HCT116 (cell line): Measurements from ENCODE around the gene MADCAM1. TPM values are rescaled to one million over a fixed set of nuclear protein-coding genes. Genes with fewer than 3 reads are reported as not detected.

Experiments
- ATAC-seq: fragments of 200-7000 bp; cut with Tn5 transposase; 2 replicates; pipeline ENCODE4 v1.9.1; 2020; ENCODE audit warnings: mild to moderate bottlenecking, moderate library complexity
- BruUV-seq: library from RNA; stranded (reverse); fragments of 400-500 nt; replicated peaks from 2 replicates; lab custom pipeline; 2021; lab: Mats Ljungman, UMichigan
- CTCF ChIA-PET: fragments of 300-600 bp; sonication (Branson Sonifier 250); formaldehyde crosslinking; loops from one replicate; lab custom pipeline; 2021; ENCODE audit warnings: antibody characterized with exemption; lab: Charles Lee
- POLR2A ChIA-PET: fragments of 300-600, 350-600 bp; sonication (Branson Sonifier 250); formaldehyde crosslinking; loops from one replicate; lab custom pipeline; 2021; ENCODE audit warnings: antibody characterized with exemption; lab: Charles Lee
- RAD21 ChIA-PET, 2 experiments: fragments of 300-600 bp; sonication (Branson Sonifier 250); formaldehyde crosslinking; loops; one replicate each; lab custom pipeline; 2023; ENCODE audit warnings: low total read pairs in 2 of 2; ENCODE audit not compliant: uncharacterized antibody in 2 of 2, unreplicated experiment in 2 of 2, low non-redundant PET in 1 of 2; lab: Charles Lee
- DNase-seq: peaks from one replicate; pipeline ENCODE4 v3.0.0-alpha.2; 2010; ENCODE audit warnings: low read depth, low spot score
- H2AFZ ChIP-seq: fragments of 200-600 bp; shearing (Covaris generic), sonication (generic); 2 replicates; pipeline ENCODE4 v1.6.1; 2017; ENCODE audit warnings: low read depth, mixed run types, mixed read lengths, antibody characterized with exemption, low read length; ENCODE audit not compliant: poor library complexity, severe bottlenecking
- H3K27ac ChIP-seq: 2 replicates; pipeline ENCODE4 v1.5.1; 2012; ENCODE audit warnings: low read depth, low read length
- H3K27me3 ChIP-seq: fragments of 200-600 bp; sonication (generic); 2 replicates; pipeline ENCODE4 v1.6.1; 2016; ENCODE audit warnings: mixed run types, low read length, mixed read lengths; ENCODE audit not compliant: insufficient read depth
- H3K36me3 ChIP-seq, 2 experiments: fragments of 200-500 bp in 1 of 2; fragments of 200-600 bp in 1 of 2; sonication (Bioruptor generic) in 1 of 2; sonication (generic) in 1 of 2; 2 replicates each; pipeline versions ENCODE4 v1.5.1 to v1.6.1; 2014 to 2016; ENCODE audit warnings: low read length in 2 of 2, inconsistent platforms in 1 of 2, mixed read lengths in 1 of 2, mixed run types in 1 of 2; ENCODE audit not compliant: insufficient read depth in 2 of 2, control insufficient read depth in 1 of 2
- H3K4me1 ChIP-seq, 2 experiments: fragments of 200-600 bp in 1 of 2; sonication (generic) in 1 of 2; 2 replicates each; pipeline versions ENCODE4 v1.5.1 to v1.6.1; 2012 to 2017; ENCODE audit warnings: low read length in 2 of 2, inconsistent platforms in 1 of 2, mild to moderate bottlenecking in 1 of 2, mixed read lengths in 1 of 2, mixed run types in 1 of 2, moderate library complexity in 1 of 2; ENCODE audit not compliant: insufficient read depth in 2 of 2, control insufficient read depth in 1 of 2
- H3K4me2 ChIP-seq: fragments of 200-600 bp; sonication (generic); 2 replicates; pipeline ENCODE4 v1.6.1; 2017; ENCODE audit warnings: mixed run types, low read length, mixed read lengths
- H3K4me3 ChIP-seq, 2 experiments: fragments of 200-600 bp in 1 of 2; sonication (generic) in 1 of 2; replicated peaks in 1 of 2; 2 replicates each; pipeline ENCODE4 v1.5.1; 2011 to 2016; ENCODE audit warnings: low read length in 2 of 2, control low read depth in 1 of 2, low read depth in 1 of 2, mild to moderate bottlenecking in 1 of 2, mixed read lengths in 1 of 2, mixed run types in 1 of 2
- H3K79me2 ChIP-seq: fragments of 200-600 bp; sonication (generic); 2 replicates; pipeline ENCODE4 v1.6.1; 2017; ENCODE audit warnings: mild to moderate bottlenecking, mixed run types, low read length, moderate library complexity, mixed read lengths; ENCODE audit not compliant: insufficient read depth
- H3K9ac ChIP-seq: fragments of 200-600 bp; sonication (generic); 2 replicates; pipeline ENCODE4 v1.6.1; 2016; ENCODE audit warnings: low read length, mixed read lengths
- H3K9me2 ChIP-seq: fragments of 200-600 bp; sonication (generic), shearing (Covaris generic); 2 replicates; pipeline ENCODE4 v1.6.1; 2017; ENCODE audit warnings: mixed run types, mild to moderate bottlenecking, moderate library complexity; ENCODE audit not compliant: insufficient read depth
- H3K9me3 ChIP-seq, 2 experiments: fragments of 200-500 bp in 1 of 2; fragments of 200-600 bp in 1 of 2; sonication (Bioruptor generic) in 1 of 2; sonication (generic) in 1 of 2; 2 replicates each; pipeline ENCODE4 v1.6.1; 2014 to 2017; ENCODE audit warnings: low read length in 2 of 2, mixed read lengths in 2 of 2, inconsistent platforms in 1 of 2, low read depth in 1 of 2, mild to moderate bottlenecking in 1 of 2, mixed run types in 1 of 2, moderate library complexity in 1 of 2; ENCODE audit not compliant: control insufficient read depth in 1 of 2, insufficient read depth in 1 of 2
- H4K20me1 ChIP-seq: fragments of 200-600 bp; sonication (generic), shearing (Covaris generic); 2 replicates; pipeline ENCODE4 v1.6.1; 2017; ENCODE audit warnings: mixed run types, mild to moderate bottlenecking, moderate library complexity; ENCODE audit not compliant: insufficient read depth
- CEBPB ChIP-seq: IDR thresholded peaks from 2 replicates; pipeline ENCODE4 v1.6.1; 2012; ENCODE audit warnings: low read depth
- CTCF ChIP-seq, 3 experiments: fragments of 200-600 bp in 1 of 3; sonication (generic) in 1 of 3; IDR thresholded peaks in 2 of 3; conservative IDR thresholded peaks in 1 of 3; 2 replicates each; pipeline ENCODE4 v1.5.1; 2012 to 2017; ENCODE audit warnings: low read depth in 2 of 3, low read length in 2 of 3, antibody characterized with exemption in 1 of 3, borderline replicate concordance in 1 of 3, control low read depth in 1 of 3, mild to moderate bottlenecking in 1 of 3, mixed read lengths in 1 of 3, mixed run types in 1 of 3, moderate library complexity in 1 of 3; ENCODE audit not compliant: insufficient read depth in 1 of 3
- ELF1 ChIP-seq: IDR thresholded peaks from 2 replicates; pipeline ENCODE4 v1.6.1; 2012; ENCODE audit warnings: low read depth, borderline replicate concordance
- ZBTB33 ChIP-seq: IDR thresholded peaks from 2 replicates; pipeline ENCODE4 v1.6.1; 2011; ENCODE audit warnings: mild to moderate bottlenecking, low read length, moderate library complexity; ENCODE audit not compliant: insufficient replicate concordance; ENCODE audit errors: extremely low read depth
- intact Hi-C: fragments of 100-400 bp; cut with micrococcal nuclease; formaldehyde crosslinking; loops from 2 replicates; pipeline ENCODE4 v1.10.0; 2022
- total RNA-seq: library from RNA; stranded (reverse); gene quantifications from one replicate; pipeline ENCODE4 v1.2.1, GENCODE V29; 2021; ENCODE audit not compliant: unreplicated experiment

MADCAM1 gene
- total RNA-seq, 1 experiment from 2014 or later: 0.57 TPM

GRCh38 chr19:482186-483041, 13.9 kb upstream of the MADCAM1 start:
- H3K9me3 ChIP-seq: peaks cover 0 to 15% of the 10 kb centered on the region in 2 experiments; a peak in 1 of 4 replicates
- H3K27ac ChIP-seq: no peak overlapping the region
- ATAC-seq (no peak; the same call in 1 of the 2 replicates), DNase-seq (no peak)
- no peak overlapping the region for H2AFZ ChIP-seq
- no peaks in the 10 kb centered on the region for H3K27me3 ChIP-seq
- intact Hi-C loops: no loop called here
- H3K4me1 ChIP-seq: 0 out of 4 replicates have a peak, but pooled peaks cover 0 to 1% of the 10 kb centered on the region in 2 experiments
- H3K79me2 ChIP-seq: no peaks in the 10 kb centered on the region
- no peak overlapping the region for H3K9ac ChIP-seq
- ChIA-PET RAD21 (no interaction called here), CTCF (no interaction called here), POLR2A (no interaction called here)
- no peaks in the 10 kb centered on the region for H4K20me1 ChIP-seq
- H3K4me3 ChIP-seq: no peak overlapping the region
- TF ChIP-seq ZBTB33: no peak
- TF ChIP-seq CEBPB: no peak
- 0 out of 6 replicates have a peak, but pooled peaks of 1 of the 3 experiments have one; percentile 12 for TF ChIP-seq CTCF (IDR thresholded peaks at IDR 0.05 in 2 of 3, conservative IDR thresholded peaks at IDR 0.05 in 1 of 3; ENCODE audit: borderline replicate concordance in 1 of 3, insufficient read depth in 1 of 3, low read depth in 2 of 3, low read length in 2 of 3)
- no peak for TF ChIP-seq ELF1
- H3K9me2 ChIP-seq: no peaks in the 10 kb centered on the region
- H3K4me2 ChIP-seq: no peak overlapping the region
- no peaks in the 10 kb centered on the region for H3K36me3 ChIP-seq
- BruUV-seq: no TSS peak
